GM23248 (cell line): ENCODE results near the gene TRIM52. TPM values are rescaled to one million over a fixed set of nuclear protein-coding genes. Genes with fewer than 3 reads are reported as not detected.
A peak's percentile ranks its signal among the peaks of the same experiment; 100 is the strongest.

Source experiments
- DNase-seq: peaks from one replicate; pipeline ENCODE4 v3.0.0-alpha.2; 2015
- H2AFZ ChIP-seq: fragments of 200-600 bp; sonication (generic); 2 replicates; pipeline ENCODE4 v1.6.1; 2016; ENCODE audit warnings: antibody characterized with exemption
- H3F3A ChIP-seq: fragments of 200-600 bp; sonication (generic); 2 replicates; pipeline ENCODE4 v1.6.1; 2016; ENCODE audit warnings: mild to moderate bottlenecking, antibody characterized with exemption, mixed run types; ENCODE audit not compliant: insufficient read depth
- H3K27ac ChIP-seq: fragments of 200-600 bp; sonication (generic); 2 replicates; pipeline ENCODE4 v1.5.1; 2016; ENCODE audit warnings: mild to moderate bottlenecking
- H3K27me3 ChIP-seq: fragments of 200-600 bp; sonication (generic); replicated peaks from 2 replicates; pipeline ENCODE4 v1.6.1; 2016; ENCODE audit warnings: mild to moderate bottlenecking; ENCODE audit not compliant: insufficient read depth
- H3K36me3 ChIP-seq: fragments of 200-600 bp; sonication (generic); 2 replicates; pipeline ENCODE4 v1.6.1; 2016; ENCODE audit warnings: low read depth, mild to moderate bottlenecking
- H3K4me1 ChIP-seq: fragments of 200-600 bp; sonication (generic); 2 replicates; pipeline ENCODE4 v1.6.1; 2016; ENCODE audit warnings: mild to moderate bottlenecking; ENCODE audit not compliant: insufficient read depth
- H3K4me2 ChIP-seq: fragments of 200-600 bp; sonication (generic); one replicate; pipeline ENCODE4 v1.6.1; 2016; ENCODE audit warnings: mild to moderate bottlenecking; ENCODE audit not compliant: unreplicated experiment
- H3K4me3 ChIP-seq: fragments of 200-600 bp; sonication (generic); 2 replicates; pipeline ENCODE4 v1.5.1; 2016; ENCODE audit warnings: mild to moderate bottlenecking
- H3K79me2 ChIP-seq: fragments of 200-600 bp; sonication (generic); 2 replicates; pipeline ENCODE4 v1.6.1; 2016; ENCODE audit warnings: mild to moderate bottlenecking; ENCODE audit not compliant: insufficient read depth
- H3K9ac ChIP-seq: fragments of 200-600 bp; sonication (generic); 2 replicates; pipeline ENCODE4 v1.6.1; 2016; ENCODE audit warnings: mild to moderate bottlenecking
- H3K9me2 ChIP-seq: fragments of 200-600 bp; sonication (generic); 2 replicates; pipeline ENCODE4 v1.6.1; 2016; ENCODE audit warnings: mixed run types, mild to moderate bottlenecking, moderate library complexity; ENCODE audit not compliant: insufficient read depth
- H3K9me3 ChIP-seq: fragments of 200-600 bp; sonication (generic); one replicate; pipeline ENCODE4 v1.6.1; 2017; ENCODE audit warnings: low read depth
- H4K20me1 ChIP-seq: fragments of 200-600 bp; sonication (generic); 2 replicates; pipeline ENCODE4 v1.6.0; 2016; ENCODE audit not compliant: insufficient read depth
- EZH2 ChIP-seq: fragments of 200-600 bp; sonication (generic); IDR thresholded peaks from 2 replicates; pipeline ENCODE4 v1.6.1; 2018; ENCODE audit warnings: antibody characterized with exemption, mild to moderate bottlenecking; ENCODE audit not compliant: insufficient read depth, poor library complexity, severe bottlenecking
- EZH2phosphoT487 ChIP-seq: fragments of 200-600 bp; sonication (generic); IDR thresholded peaks from 2 replicates; pipeline ENCODE4 v1.6.1; 2018; ENCODE audit warnings: antibody characterized with exemption, moderate library complexity, mild to moderate bottlenecking, low read depth; ENCODE audit not compliant: insufficient read depth
- WGBS, 2 experiments: methylation state at CpG; one replicate each; pipeline ENCODE4 v1.1.6; 2015 to 2017; ENCODE audit warnings: low lambda C conversion rate in 2 of 2, low coverage in 1 of 2; ENCODE audit errors: missing lambda C conversion rate in 2 of 2; 5-methylcytosine and 5-hydroxymethylcytosine counted together
- in situ Hi-C: fragments of 300-500 bp; cut with MboI; formaldehyde crosslinking; loops from 2 replicates; pipeline ENCODE4 v1.15.0; 2020
- polyA plus RNA-seq: library from polyadenylated mRNA; unstranded; fragments of >200 nt; fragmentation: Nextera tagmentation; extraction: Ambion mirVana; gene quantifications from 2 replicates; pipeline ENCODE4 v1.2.1, GENCODE V29; 2016
- total RNA-seq: library from RNA; depleted of rRNA; stranded (reverse); fragments of >200 nt; shearing (Covaris generic); gene quantifications from 2 replicates; pipeline ENCODE4 v1.2.3, GENCODE V29; 2014

The TRIM52 gene
- total and polyA plus RNA-seq, 2 experiments from 2014 or later: 4.1 to 6.6 TPM

- Histone ChIP-seq H3K9me3 (no peaks in the 10 kb centered on the region), H4K20me1 (0 out of 2 replicates have a peak, but pooled peaks cover 3% of the 10 kb centered on the region), H3K4me3 (no peak overlapping the region), H3K27me3 (no peaks in the 10 kb centered on the region), H3K79me2 (peaks cover 37% of the 10 kb centered on the region), H3K9ac (peak overlapping the region; percentile 8; the same call in 1 of the 2 replicates), H3K36me3 (peaks cover 51% of the 10 kb centered on the region), H2AFZ (no peak overlapping the region), H3K9me2 (no peaks in the 10 kb centered on the region), H3F3A (peaks cover 86% of the 10 kb centered on the region), H3K4me2 (no peak overlapping the region), H3K27ac (peak overlapping the region; percentile 39; the same call in 1 of the 2 replicates), H3K4me1 (0 out of 2 replicates have a peak, but pooled peaks cover 5% of the 10 kb centered on the region)
- no peak for TF ChIP-seq EZH2
- no peak for TF ChIP-seq EZH2phosphoT487
- no peak for DNase-seq
- in situ Hi-C loops: no loop called here
- 53% methylated on average over 5 of the region's 5 CpGs for WGBS, 2 experiments
Measured at GRCh38 chr5:181235323-181235688, 25.6 kb downstream of the TRIM52 start.

GRCh38 chr5:181234455-181235306 is 26.3 kb downstream of the TRIM52 start:
- peak overlapping the region; percentile 39 for H3K27ac ChIP-seq
- peak overlapping the region; percentile 8; the same call in 1 of the 2 replicates for H3K9ac ChIP-seq
- in situ Hi-C loops: no loop called here
- DNase-seq: no peak
- H3K9me2 ChIP-seq: no peaks in the 10 kb centered on the region
- no peaks in the 10 kb centered on the region for H3K27me3 ChIP-seq
- H3F3A ChIP-seq: peaks cover 80% of the 10 kb centered on the region
- TF ChIP-seq EZH2 (no peak), EZH2phosphoT487 (no peak)
- peaks cover 47% of the 10 kb centered on the region for H3K36me3 ChIP-seq
- H3K4me1 ChIP-seq: 0 out of 2 replicates have a peak, but pooled peaks cover 1% of the 10 kb centered on the region
- WGBS, 2 experiments: 88 to 90% methylated on average over 17 to 22 of the region's 22 CpGs
- H3K4me2 ChIP-seq: no peak overlapping the region
- H3K4me3 ChIP-seq: no peak overlapping the region
- no peak overlapping the region for H2AFZ ChIP-seq
- 0 out of 2 replicates have a peak, but pooled peaks cover 3% of the 10 kb centered on the region for H4K20me1 ChIP-seq
- peaks cover 31% of the 10 kb centered on the region for H3K79me2 ChIP-seq
- no peaks in the 10 kb centered on the region for H3K9me3 ChIP-seq

- Histone ChIP-seq H4K20me1 (0 out of 2 replicates have a peak, but pooled peaks cover 3% of the 10 kb centered on the region), H2AFZ (no peak overlapping the region), H3F3A (peaks cover 78% of the 10 kb centered on the region), H3K9me3 (no peaks in the 10 kb centered on the region), H3K4me1 (no peaks in the 10 kb centered on the region), H3K4me2 (no peak overlapping the region), H3K36me3 (peaks cover 39% of the 10 kb centered on the region), H3K27ac (no peak overlapping the region), H3K79me2 (peaks cover 28% of the 10 kb centered on the region), H3K4me3 (no peak overlapping the region), H3K9ac (no peak overlapping the region), H3K27me3 (no peaks in the 10 kb centered on the region), H3K9me2 (no peaks in the 10 kb centered on the region)
- DNase-seq: no peak
- in situ Hi-C loops: no loop called here
- 93 to 96% methylated on average over 15 to 23 of the region's 24 CpGs for WGBS, 2 experiments
- TF ChIP-seq EZH2 (no peak), EZH2phosphoT487 (no peak)
Measured at GRCh38 chr5:181233801-181234454, 27.0 kb downstream of the TRIM52 start.

- no peak overlapping the region for H3K4me3 ChIP-seq
- H3K27me3 ChIP-seq: no peaks in the 10 kb centered on the region
- no peaks in the 10 kb centered on the region for H3K9me3 ChIP-seq
- no peak overlapping the region for H3K9ac ChIP-seq
- peaks cover 26% of the 10 kb centered on the region for H3K79me2 ChIP-seq
- WGBS, 2 experiments: 90% methylated on average over 16 of the region's 16 CpGs
- no peak overlapping the region for H2AFZ ChIP-seq
- no peak overlapping the region for H3K4me2 ChIP-seq
- DNase-seq: no peak
- peaks cover 72% of the 10 kb centered on the region for H3F3A ChIP-seq
- in situ Hi-C loops: no loop called here
- TF ChIP-seq EZH2phosphoT487 (no peak), EZH2 (no peak)
- no peaks in the 10 kb centered on the region for H3K4me1 ChIP-seq
- H3K36me3 ChIP-seq: peaks cover 32% of the 10 kb centered on the region
- H3K9me2 ChIP-seq: no peaks in the 10 kb centered on the region
- no peak overlapping the region for H3K27ac ChIP-seq
- 0 out of 2 replicates have a peak, but pooled peaks cover 3% of the 10 kb centered on the region for H4K20me1 ChIP-seq
Measured at GRCh38 chr5:181233088-181233800, 27.7 kb downstream of the TRIM52 start.
